DMS79 treated with DMSO at 0.1 percent for 48 hours (cell line): Measurements from ENCODE around the gene LRFN2.
A peak's percentile ranks its signal among the peaks of the same experiment; 100 is the strongest.

Source experiments
- DNase-seq: peaks from one replicate; lab custom pipeline; 2025; lab: John Stamatoyannopoulos, UW

Gene LRFN2

DNA sequence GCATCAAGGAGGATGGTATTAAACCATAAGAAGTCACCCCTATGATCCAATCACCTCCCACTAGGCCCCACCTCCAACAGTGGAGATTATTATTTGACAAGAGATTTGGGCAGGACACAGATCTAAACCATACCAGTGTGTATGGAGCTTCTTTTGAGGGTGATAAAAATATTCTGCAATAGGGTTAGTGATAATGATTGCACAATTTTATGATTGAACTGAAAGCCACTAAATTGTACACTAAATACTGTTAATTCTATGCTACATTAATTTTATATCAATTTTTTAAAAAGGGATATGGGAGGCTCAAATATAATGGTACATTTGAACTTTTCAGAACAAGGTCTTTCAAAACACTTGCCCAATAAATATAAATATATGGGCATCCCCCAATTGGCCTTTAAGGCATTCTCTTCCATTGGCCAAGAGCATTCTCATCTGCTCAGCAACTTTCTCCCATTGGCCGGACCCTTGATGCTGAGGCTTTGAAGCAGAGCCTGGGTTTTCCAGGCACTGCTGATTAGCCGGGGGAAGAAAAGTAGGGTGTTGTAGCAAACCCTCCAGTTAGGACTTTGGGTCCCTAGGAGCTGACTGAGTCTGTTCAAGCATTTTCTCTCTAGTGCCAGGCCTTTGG, 209.9 kb downstream of the LRFN2 start:
- no peak for DNase-seq

DNA sequence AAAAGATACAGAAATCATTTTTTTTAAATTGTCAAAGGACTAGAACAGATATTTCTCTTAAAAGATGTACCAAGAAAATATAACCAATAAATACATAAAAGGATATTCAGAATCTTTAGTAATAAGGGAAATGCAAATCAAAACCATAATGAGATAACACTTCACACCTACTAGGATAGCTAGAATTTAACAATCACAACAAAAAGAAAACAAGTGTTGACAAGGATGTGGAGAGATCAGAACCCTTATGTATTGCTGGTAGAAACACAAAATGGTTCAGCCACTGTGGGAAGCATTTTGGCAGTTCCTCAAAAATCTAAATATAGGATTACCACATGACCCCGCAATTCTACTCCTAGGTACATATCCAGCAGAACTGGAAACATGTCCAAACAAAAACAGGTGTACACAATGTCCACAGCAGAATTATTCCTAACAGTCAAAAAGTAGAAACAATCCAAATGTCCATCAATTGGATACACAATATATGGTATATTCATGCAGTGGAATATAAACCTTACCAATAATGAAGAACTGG, 211.0 kb downstream of the LRFN2 start:
- DNase-seq = no peak

- no peak for DNase-seq
Observed at GRCh38 chr6:40373267-40373666, 213.9 kb downstream of the LRFN2 start.

DNA sequence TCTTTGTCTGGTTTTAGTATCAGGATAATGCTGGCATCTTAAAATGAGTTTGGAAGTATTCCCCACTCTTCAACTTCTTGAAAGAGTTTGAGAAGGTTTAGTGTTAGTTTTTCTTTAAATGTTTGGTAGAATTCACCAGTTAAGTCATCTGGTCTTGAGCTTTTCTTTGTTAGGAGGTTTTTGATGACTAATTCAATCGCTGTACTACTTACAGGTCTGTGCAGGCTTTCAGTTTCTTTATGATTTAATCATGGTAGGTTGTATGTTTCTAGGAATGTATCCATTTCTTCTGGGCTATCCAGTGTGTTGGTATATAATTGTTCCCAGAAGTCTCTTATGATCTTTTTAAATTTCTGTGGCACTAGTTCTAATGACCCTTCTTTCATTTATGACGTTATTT, 215.5 kb downstream of the LRFN2 start:
- no peak for DNase-seq

- DNase-seq = no peak
Observed at GRCh38 chr6:40371095-40371494, 216.1 kb downstream of the LRFN2 start.

DNA sequence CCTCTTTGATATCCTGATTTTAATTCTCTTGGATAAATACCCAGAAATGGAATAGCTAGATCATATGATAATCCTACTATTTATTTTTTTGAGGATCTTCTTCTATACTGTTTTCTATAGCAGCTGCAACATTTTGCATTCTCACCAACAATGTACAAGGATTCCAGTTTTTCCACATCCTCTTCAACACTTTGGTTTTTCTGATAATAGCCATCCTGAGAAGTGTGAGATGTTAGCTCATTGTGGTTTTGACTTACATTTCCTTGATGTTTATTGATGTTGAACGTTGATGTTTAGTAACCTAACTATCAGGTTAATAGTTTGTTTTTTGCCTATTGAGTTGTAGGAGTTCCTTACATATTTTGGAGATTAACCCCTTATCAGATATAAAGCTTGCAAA, 217.3 kb downstream of the LRFN2 start:
- no peak for DNase-seq

DNA sequence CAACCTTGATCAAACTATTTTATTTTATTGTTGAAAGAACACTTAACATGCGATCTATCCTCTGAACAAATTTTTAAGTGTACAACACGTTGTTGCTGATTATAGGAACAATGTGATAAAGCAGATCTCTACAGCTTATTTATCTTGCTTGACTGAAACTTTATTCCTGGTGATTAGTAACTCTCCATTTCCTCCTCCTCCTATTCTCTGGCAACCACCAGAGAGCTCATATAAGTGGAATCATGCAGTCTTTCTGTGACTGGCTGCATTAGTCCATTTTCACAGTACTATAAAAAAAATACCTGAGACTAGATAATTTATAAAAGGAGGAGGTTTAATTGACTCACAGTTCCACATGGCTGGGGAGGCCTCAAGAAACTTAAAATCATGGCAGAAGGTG, 218.1 kb downstream of the LRFN2 start:
- no peak for DNase-seq

DNA sequence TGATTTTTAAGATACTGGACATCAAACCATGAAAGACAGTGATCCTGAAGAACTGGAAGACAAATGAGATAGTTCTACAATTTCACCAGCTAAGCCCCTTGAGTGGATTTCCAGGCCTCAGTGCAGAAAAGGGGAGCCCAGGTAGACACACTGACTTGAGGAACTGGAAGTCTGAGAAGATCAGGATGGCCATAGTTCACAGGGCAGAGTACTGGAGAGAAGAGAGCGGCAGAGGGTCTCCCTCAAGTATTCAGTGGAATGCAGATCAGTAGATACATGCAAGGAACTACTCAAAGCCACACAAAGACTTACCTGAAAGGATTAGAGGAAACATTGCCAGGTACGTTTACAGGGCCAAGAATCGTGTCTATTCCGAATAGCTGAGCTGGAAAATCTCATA, 224.3 kb downstream of the LRFN2 start:
- DNase-seq = no peak

DNA sequence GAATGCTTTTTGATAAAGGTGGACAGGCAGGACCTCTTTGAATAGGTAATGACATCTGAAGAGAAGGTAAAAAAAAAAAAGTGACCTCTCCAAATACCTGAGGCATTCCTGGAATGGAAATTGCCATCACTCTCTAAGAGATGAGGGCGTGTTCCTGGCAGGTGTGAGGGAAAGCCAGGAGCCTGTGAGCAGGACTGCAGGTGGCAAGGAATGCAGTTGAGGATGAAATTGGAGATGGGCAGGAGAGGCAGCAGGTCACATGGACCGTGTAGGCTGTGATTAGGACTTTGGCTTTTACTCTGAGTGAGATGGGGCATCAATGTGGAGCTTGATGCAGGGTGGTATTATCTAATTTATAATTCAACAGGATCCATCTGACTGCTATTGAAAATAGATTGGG, 227.4 kb downstream of the LRFN2 start:
- peak; percentile 70 for DNase-seq

DNA sequence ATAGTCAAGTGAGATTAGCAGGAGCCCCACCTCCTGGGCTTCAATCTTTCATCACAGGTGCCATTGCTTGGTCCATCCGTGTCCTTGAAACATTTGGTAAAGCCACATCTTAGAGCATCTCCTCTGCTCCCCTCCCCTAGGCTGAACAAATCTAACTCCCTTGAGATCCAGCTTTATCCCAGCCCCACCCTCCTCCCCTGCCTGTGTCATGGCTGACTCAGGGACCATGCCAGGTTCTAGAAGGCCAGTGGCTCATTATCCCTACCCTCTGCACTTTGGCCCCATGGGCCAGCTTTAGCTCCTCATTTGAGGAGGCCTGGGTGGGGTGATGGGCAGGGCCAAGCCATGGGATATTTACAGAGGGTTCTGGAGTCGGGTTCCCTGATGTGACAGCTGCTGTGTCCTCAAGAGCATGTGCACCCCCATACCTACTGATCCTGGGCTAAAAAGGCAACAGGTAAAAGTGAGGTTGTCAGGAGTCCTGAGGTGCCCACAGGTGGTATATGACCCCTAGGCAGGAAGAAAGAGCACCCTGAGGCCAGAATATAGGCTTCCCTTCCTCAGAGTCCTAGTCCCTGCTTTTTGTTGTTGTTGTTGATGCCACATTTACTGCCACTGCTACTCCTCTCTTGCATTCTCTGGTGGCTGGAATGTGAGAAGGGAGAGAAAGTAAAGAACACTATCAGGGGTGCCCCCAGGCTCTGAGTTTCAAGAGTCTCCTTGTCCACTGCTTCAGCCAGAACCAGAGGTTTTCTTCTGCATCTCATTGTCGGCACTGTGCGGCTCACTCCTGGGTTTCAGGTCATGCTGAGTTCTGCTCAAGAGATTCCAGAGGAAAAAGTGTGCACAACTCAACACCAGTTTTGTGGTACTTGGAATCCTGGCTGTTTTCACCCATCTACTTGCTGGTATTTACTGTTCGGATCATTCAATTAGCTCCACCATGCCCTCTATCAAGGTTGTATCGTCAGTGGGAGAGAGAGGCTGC, 228.4 kb downstream of the LRFN2 start:
- no peak for DNase-seq

GRCh38 chr6:40356242-40356910, 230.8 kb downstream of the LRFN2 start:
- DNase-seq = no peak

- no peak for DNase-seq
Observed at GRCh38 chr6:40355532-40355931, 231.6 kb downstream of the LRFN2 start.

- DNase-seq = no peak
Observed at GRCh38 chr6:40355066-40355465, 232.1 kb downstream of the LRFN2 start.

DNA sequence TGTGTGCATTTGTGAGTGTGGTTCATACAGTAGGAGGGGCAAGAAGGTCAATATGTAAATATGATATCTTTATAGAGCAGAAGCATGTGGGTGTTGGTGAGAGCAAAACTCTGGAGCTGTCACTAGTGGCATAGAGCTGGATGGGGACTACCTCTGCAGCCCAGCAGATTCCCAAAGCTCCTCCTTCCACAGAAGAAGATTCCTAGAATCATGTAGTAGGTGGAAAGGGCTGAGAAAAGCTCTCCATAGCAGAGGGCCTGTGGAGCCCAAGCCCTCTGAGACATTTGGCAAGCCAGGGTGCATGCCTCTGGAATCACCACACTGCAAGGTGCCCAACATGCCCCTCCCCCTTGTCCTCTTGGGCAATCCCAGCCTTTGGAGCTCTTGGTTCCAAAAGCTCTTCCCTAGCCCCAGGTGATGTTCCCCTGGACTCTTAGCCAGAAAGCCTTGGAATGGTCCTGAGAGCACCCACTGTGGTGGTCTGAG, 233.2 kb downstream of the LRFN2 start:
- no peak for DNase-seq

GRCh38 chr6:40353197-40353966, 233.8 kb downstream of the LRFN2 start:
- DNase-seq = no peak

DNA sequence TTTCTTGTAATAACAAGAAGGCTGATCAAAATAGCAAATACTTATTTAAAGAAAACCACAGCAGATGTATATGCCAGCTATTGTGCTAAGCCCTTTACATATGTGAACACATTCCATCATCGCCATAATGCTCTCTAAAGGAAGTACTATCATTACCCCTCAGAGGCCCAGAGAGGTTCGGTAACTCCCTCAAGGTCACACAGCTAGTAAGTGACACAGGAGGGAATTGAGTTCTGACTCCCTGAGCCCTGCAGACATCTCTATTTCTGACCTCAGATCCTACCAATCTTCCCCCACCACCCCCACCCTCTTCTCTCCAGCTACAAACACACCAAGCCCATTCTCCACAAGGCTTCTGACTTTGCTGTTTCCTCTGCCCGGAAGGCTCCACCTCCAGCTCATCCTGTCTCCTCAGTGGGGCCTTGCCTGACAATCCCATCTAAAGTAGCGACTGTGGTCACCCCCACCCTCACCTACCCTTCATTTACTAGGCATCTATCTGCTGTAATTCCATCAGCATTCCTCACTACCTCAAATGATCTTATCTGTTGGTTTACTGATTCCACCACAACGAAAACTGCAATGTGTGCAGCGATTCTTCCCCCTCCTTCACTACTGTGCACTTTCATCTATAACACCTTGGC, 234.5 kb downstream of the LRFN2 start:
- no peak for DNase-seq

- DNase-seq = no peak
Observed at GRCh38 chr6:40352006-40352405, 235.2 kb downstream of the LRFN2 start.

GRCh38 chr6:40350747-40351217, 236.4 kb downstream of the LRFN2 start:
- DNase-seq = no peak

GRCh38 chr6:40349901-40350746, 237.0 kb downstream of the LRFN2 start:
- DNase-seq = no peak
